SK-N-DZ (cell line): ENCODE data around the gene SPDYC. TPM values are rescaled to one million over a fixed set of nuclear protein-coding genes. Genes with fewer than 3 reads are reported as not detected.

Source experiments
- DNase-seq: peaks from one replicate; pipeline ENCODE4 v3.0.0-alpha.2; 2015; ENCODE audit warnings: low spot score
- polyA plus RNA-seq, 2 experiments: library from polyadenylated mRNA; depleted of rRNA; stranded (reverse); fragments of >200 nt; gene quantifications; 2 replicates each; pipeline ENCODE4 v1.2.3, GENCODE V29; 2014

The SPDYC gene
- 0.15 and 0.37 TPM in 2 replicates for polyA plus RNA-seq (2014; cell fraction: cytosol; rRNA removed)
- not detected in 2 replicates for polyA plus RNA-seq (2014; cell fraction: nucleus; rRNA removed)

DNA sequence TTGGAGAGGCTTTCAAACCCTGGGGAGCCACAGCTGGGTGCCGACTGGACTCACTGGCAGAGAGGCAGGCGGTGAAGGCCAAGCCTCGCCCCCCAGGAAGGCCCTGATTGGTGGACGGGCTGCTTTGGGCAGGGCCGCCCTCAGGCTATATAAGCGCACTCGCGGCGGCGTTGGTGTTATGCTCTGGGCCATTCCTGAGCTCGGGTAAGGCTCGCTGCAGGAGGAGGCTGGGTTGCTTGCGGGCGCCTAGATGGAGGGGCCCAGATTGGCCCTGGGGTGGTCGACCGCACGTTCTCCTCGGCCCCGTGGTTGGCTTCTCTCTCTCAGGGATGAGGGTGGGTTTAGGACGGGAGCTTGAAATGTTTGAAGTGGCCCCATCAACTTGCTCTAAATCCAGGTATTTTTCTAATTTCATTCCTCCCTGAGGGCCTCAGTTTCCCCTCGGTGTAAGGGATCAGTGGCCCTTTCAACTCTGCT is at the start of gene SPDYC:
SPDYC (plus strand) TSS at position 176 of the 477 bp plus-strand sequence. CDS start 1,125 bp downstream, outside the sequence.
- peak; percentile 86 for DNase-seq

GRCh38 chr11:65120831-65121230 is 49.2 kb upstream of the SPDYC start:
- no peak for DNase-seq

GRCh38 chr11:65121447-65121864 is 48.6 kb upstream of the SPDYC start:
- DNase-seq, result no peak

DNA sequence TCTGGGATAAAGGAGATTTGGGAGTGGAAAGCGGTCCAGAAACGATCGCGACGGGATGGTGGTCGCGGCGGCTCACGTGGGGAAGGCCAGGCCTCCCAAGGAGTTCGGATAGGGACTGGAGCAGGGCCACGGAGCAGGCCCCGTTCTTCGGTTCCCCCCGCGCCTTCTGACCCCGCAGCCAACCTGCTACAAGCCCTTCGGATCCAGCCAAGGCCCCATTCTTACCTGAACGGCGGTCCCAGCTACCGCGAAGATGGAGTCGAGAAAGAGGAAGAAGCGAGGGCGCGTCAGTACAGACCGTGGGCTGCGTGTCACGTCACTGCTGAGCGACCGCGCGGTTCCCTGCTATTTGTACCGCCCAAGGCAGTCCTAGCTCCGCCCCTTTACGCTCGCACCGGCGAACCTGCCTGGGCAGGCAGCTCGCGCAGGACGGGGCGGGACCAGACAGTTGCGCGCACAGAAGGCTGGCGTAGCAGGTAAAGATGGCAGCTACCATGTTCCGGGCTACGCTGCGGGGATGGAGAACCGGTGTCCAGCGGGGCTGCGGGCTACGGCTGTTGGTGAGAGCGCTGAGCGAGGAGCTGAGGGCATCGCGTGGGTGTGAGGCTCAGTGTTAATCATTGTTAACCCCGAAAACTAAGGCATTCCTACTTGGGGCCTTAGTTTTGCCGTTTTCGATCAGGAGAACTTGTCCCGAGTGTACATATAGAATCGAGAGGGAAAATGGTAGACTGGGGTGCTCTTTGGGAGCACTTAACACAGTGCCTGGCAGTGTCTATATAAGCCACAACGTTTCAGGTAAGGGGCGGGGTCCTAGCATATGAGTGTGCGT is 48.0 kb upstream of the SPDYC start, which contains the start of the genes FAU and MRPL49:
FAU (minus strand) TSS at position 270 of the 832 bp plus-strand sequence. CDS start 321 bp downstream, outside the sequence.
MRPL49 (plus strand) TSS at position 457 of the 832 bp plus-strand sequence; CDS start at position 483, 26 bp downstream.
- peak; percentile 97 for DNase-seq

DNA sequence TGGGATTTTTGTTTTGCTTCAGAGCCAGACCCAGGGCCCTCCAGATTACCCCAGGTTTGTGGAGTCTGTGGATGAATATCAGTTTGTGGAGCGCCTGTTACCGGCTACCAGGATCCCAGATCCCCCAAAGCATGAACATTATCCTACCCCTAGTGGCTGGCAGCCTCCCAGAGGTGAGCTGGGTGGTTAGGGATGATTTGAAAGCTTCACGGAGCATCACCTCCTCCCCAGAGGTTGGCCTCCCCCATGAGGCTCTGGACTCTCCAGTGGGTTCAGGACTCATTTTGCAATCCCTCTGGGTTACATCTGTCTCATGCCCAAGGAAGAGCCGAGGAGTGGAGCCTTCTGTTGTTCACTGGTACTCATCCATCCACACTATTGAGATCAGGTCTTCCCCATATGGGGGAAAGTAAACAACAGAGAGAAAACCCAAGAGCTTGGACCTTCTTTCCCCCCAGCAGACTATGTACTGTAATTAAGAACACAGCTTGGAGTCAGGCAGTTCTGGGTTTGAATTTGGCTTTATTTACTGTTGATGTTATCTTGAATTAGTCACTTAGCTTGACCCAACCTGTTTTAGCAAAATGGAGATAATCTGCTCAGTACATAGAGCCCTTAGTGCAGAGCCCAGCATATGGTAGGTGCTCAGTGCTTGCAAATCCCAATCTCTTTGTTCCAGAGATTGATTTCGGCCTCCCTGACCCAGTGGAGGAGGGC is 45.4 kb upstream of the SPDYC start:
- DNase-seq, result no peak

DNA sequence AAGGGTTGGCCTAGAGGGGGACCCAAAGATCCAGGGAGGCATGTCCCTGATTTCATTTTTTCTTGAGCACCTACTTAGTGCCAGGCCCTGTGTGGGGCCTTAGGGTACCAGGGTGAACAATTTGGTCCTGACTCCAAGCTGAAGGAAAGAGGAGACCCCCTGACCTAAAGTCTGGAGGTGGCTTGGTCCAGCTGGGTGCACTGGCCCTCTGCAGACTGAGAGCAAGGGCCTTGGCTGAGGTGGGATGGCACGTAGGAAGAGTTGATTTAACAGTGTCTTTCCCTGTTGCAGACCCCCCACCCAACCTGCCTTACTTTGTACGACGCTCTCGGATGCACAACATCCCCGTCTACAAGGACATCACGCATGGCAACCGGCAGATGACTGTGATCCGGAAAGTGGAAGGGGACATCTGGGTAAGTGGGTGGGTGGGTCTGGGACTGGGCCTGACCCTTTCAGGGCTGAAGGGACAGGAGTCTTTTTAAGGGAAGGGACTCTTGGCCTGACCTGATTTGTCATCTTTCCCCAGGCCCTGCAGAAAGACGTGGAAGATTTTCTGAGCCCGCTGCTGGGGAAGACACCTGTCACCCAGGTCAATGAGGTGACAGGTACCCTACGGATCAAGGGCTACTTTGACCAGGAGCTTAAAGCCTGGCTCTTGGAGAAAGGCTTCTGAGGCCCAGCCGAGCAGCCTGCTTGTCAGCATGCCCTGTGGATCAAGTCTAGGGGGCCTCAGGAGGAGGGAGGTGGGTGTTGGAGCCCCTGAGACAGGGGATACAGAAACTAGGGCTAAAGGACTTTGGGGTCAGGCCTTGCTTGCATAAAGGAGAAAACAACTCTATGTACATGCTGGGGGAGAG is 44.6 kb upstream of the SPDYC start:
- no peak for DNase-seq

GRCh38 chr11:65126624-65127274 is 43.3 kb upstream of the SPDYC start:
- DNase-seq, result no peak

GRCh38 chr11:65127473-65128181 is 42.4 kb upstream of the SPDYC start:
- no peak for DNase-seq

DNA sequence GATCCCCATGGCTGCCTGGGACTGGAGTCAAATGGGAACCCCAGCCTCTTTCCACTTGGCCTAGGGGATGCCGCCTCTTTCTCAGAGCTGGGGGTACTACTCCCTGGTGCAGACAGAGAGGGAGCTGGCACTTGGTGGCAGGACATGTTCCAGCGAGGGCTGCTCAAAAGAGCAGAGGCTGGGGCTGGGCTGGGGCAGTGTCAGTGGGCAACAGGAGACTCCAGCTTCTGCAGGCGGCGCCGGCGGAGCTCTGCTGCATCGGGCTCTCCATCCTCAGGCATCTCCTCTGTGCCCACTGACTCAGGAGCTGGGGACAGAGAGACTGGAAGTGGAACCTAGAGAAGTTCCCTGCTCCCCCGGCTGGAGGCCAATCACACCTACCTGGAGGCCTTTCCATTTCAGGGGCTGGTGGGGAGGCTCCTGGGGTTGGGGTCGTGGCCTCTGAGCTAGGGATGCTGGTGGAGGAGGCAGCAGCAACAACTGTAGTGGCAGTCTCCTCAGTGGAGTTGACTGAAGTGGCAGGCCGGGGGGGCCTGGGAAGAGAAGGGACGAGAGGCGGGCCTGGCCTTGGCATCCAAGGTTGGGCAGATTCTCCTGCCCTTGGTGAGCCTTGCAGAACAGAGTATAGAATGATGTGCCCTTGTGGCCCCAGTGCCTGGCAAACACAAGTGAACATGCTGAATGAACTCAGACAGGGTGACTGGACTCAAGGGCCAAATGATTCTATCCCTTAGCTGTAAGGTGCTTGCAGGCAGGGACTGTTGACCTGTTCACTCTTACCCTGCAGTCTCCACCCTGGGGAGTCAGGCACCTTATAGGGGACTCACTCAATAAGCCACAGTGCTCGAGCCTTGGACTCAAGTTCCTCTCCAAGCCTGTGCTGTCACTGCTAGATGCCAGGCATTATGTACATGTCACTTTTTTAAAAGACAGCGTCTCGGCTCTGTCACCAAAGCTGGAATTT is 41.6 kb upstream of the SPDYC start:
- no peak for DNase-seq

DNA sequence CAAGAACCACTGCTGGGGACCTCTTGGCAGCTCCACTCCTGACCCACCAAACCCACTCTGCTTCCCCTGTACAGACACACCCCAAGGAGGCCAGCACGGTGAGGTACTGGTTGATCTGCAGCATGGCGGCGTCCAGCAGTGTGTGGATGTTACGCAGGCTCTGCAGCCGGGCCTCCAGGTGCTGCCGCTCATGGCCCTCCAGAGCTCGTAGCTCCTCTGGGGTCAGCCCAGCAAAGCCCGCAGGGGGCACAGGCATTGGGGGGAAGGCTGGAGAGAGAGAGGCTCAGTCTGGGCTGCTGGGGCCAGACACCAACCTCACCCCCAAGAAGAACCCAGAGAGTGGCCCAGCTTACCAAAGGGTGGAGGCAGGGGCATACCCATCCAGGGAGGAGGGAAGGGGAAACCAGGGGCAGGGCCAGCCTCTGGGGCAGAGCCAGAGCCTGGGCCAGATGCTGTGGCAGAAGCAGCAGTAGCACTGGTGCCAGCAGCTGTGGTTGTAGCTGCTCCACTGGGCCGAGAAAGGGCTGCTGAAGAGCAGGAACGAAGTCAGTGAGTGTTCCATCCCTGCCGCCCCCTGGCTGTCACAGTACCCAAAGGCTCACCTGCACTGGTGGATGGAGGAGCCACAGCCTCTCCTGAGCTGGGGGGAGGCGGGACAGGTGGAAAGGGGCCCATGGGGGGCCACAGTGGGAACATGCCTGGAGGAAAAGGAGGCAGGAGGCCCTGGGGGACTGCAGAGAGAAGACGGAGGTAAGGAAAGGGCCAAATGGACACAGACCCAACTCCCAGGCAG is 40.2 kb upstream of the SPDYC start:
- no peak for DNase-seq

DNA sequence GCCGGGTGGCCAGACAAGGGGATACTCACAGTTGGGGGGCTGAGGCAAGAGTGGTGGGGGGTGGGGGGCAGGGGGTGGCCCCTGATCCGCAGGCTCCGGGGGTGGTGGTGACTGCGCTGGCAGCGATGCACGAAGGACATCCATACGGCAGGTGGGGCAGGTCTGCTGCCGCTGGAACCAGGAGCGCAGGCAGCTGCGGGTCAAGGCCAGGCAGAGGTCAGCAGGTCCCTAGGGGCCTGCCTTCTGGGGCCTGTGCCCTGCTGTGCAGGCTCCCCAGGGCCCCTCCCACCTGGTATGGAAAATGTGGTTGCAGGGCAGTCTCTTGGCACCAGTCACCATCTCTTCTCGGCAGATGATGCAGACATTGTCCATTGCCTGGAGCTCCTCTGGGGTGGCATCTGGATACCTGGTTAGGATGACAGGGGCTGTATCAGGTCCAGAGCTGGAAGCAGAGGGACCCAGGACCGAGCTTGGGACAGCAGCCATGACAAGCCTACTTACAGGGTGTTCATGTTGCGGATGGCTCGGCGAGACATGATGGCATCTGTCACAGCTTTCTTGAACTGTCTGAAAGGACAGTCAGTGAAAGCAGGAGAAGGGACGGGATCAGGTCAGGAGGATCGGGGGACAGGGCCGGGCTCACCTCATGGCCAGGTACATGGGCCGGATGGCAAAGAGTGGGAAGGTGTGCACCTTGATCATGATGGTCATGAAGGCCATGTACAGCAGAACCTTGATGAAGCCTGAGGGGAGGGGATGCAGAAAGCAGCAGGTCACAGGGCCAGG is 39.2 kb upstream of the SPDYC start:
- DNase-seq, result no peak

- DNase-seq, result no peak
These were observed 38.6 kb upstream of the SPDYC start for GRCh38 chr11:65131417-65131776.

DNA sequence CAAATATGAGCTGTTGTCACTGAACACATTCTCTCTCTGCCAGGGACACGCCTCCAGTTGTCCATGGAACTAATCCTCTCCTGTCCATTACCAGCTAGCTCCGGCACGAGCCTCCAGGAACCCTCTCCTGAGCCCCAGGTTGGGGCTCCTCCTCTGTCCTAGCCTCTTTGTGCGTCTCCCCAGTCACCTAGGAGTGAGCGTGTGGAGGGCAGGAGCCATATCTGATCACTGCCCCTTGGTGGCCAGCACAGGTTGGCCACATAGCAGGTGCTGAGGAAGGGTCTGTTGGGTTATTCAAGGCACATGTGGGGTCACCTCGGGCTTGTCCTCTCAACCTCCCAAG is 38.2 kb upstream of the SPDYC start:
- DNase-seq, result no peak

DNA sequence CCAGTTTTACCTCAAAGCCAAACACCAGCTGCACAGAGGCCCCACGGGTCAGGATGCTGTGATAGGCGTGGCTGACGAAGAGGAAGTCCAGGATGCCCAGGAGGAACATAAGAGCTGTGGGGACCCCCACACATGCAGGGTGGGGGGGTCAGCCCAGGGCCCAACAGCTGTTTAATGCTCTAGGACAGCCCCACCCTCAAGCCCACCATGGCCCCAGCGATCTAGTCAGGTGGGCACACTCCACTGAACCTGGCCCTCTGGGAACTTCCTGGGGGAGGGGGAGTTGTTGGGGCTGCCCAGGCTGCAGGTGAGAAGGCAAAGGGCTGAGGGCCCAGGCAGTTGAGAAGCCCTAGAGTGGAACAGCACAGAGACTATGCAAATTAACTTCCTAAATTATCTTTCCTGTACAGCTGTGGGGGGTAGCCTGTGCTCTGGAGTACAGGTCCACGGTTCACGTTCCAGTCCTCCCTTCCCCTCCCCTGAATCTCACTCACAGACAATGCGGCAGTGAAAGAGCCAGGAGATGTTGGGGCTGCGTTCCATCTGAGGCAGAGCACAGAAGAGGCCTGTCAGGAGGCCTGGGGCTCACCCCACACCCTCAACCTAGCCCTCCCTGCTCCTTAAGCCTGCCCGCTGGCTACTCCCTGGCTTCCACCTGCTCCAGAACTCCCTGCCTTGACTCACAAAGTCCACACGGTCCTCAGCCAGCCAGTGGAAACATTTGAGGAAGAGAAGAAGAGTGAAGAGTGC is 37.6 kb upstream of the SPDYC start:
- no peak for DNase-seq

- no peak for DNase-seq
These were observed 36.9 kb upstream of the SPDYC start for GRCh38 chr11:65132988-65133700.

GRCh38 chr11:65133724-65134123 is 36.3 kb upstream of the SPDYC start:
- no peak for DNase-seq
